ENCODE data around the gene COMMD1. TPM values are rescaled to one million over a fixed set of nuclear protein-coding genes. Genes with fewer than 3 reads are reported as not detected.

The COMMD1 gene
- total and polyA plus RNA-seq, 9 donors = 25.4 to 48.8 (median 33.3) TPM

GRCh38 chr2:62099050-62099449 is 193.6 kb downstream of the COMMD1 start:
- Histone ChIP-seq H3K36me3 (no peaks in the 10 kb centered on the region), H3K9me3 (no peaks in the 10 kb centered on the region), H3K4me3 (no peak overlapping the region), H3K27ac (no peak overlapping the region), H3K27me3 (no peaks in the 10 kb centered on the region), H3K4me1 (ENCODE audit: insufficient read depth) (no peaks in the 10 kb centered on the region)
- TF ChIP-seq POLR2A (IDR thresholded peaks at IDR 0.05) = no peak
- TF ChIP-seq, protein P1, sequence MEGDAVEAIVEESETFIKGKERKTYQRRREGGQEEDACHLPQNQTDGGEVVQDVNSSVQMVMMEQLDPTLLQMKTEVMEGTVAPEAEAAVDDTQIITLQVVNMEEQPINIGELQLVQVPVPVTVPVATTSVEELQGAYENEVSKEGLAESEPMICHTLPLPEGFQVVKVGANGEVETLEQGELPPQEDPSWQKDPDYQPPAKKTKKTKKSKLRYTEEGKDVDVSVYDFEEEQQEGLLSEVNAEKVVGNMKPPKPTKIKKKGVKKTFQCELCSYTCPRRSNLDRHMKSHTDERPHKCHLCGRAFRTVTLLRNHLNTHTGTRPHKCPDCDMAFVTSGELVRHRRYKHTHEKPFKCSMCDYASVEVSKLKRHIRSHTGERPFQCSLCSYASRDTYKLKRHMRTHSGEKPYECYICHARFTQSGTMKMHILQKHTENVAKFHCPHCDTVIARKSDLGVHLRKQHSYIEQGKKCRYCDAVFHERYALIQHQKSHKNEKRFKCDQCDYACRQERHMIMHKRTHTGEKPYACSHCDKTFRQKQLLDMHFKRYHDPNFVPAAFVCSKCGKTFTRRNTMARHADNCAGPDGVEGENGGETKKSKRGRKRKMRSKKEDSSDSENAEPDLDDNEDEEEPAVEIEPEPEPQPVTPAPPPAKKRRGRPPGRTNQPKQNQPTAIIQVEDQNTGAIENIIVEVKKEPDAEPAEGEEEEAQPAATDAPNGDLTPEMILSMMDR (IDR thresholded peaks at IDR 0.05) = no peak
- TF ChIP-seq EP300 (IDR thresholded peaks at IDR 0.05) = no peak
- 91 to 95% (median 94%) methylated on average over 4 of the region's 4 CpGs for WGBS, 3 donors
- intact Hi-C loops (cut with DNase I) = no loop called here
- DNase-seq = no peak

DNA sequence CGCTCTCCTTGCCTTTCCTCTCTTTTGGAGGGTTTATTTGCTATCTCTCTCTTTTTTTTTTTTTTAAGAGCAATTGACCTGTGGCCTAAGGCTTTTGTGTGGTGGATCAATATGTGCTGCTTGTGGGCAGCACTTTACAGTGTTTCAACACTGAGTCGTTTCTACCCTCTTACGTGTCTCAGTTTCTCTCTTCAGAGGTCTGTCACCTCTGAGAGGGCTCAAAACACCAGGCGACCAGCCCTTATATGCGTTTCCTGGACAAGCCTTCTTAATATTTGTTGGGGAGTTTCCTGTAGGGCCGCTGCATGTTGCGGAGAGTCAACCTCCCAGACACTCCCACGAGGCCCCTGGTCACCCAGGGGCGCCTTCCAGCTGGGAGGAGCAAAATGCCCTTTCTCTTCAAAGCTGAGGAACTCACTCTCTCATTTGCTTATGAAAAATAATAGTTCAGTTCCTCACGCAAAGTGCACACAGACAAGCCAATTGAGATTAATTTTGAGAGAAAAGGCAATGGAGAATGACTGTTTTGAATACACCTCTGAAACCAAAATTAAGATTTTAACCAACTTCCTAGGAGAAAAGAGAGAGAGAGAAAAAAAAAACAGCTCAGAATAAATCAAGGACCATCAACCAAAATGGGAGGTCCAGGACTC is 194.2 kb downstream of the COMMD1 start:
- Histone ChIP-seq H3K4me3 (no peak overlapping the region), H3K36me3 (no peaks in the 10 kb centered on the region), H3K4me1 (ENCODE audit: insufficient read depth) (no peaks in the 10 kb centered on the region), H3K27me3 (no peaks in the 10 kb centered on the region), H3K9me3 (no peaks in the 10 kb centered on the region), H3K27ac (no peak overlapping the region)
- intact Hi-C loops (cut with DNase I) = no loop called here
- no peak for DNase-seq
- TF ChIP-seq, protein P1 (IDR thresholded peaks at IDR 0.05) = no peak
- no peak for TF ChIP-seq EP300 (IDR thresholded peaks at IDR 0.05)
- no peak for TF ChIP-seq POLR2A (IDR thresholded peaks at IDR 0.05)
- WGBS, 3 donors = 75 to 81% (median 76%) methylated on average over 10 of the region's 10 CpGs

DNA sequence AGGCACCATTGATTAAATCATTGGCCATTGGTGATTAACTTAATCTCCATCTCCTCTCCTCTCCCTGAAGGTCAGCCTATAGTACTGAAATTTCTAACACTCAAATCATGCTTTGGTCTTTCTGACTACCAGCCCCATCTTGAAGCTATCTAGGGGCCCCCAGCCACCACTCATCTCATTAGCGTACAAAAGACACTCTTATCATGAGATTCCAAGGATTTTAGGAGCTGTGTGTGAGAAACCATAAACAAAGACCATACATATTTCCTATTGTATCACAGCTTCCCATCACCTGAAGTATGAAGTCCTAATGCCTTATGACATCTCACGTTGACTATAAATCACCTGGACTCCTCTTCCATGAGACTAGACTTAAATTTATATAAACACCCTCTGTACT is 196.4 kb downstream of the COMMD1 start:
- no peaks in the 10 kb centered on the region for H3K27me3 ChIP-seq
- DNase-seq = no peak
- H3K27ac ChIP-seq = no peak overlapping the region
- TF ChIP-seq, protein P1 (IDR thresholded peaks at IDR 0.05) = no peak
- TF ChIP-seq EP300 (IDR thresholded peaks at IDR 0.05) = no peak
- no peak for TF ChIP-seq POLR2A (IDR thresholded peaks at IDR 0.05)
- no peaks in the 10 kb centered on the region for H3K36me3 ChIP-seq
- WGBS, 3 donors = 92 to 99% (median 96%) methylated on average over 2 of the region's 2 CpGs
- H3K4me3 ChIP-seq = no peak overlapping the region
- H3K4me1 ChIP-seq (ENCODE audit: insufficient read depth) = no peaks in the 10 kb centered on the region
- intact Hi-C loops (cut with DNase I) = no loop called here
- H3K9me3 ChIP-seq = no peaks in the 10 kb centered on the region

GRCh38 chr2:62102402-62102920 is 197.0 kb downstream of the COMMD1 start:
- no peaks in the 10 kb centered on the region for H3K9me3 ChIP-seq
- no peaks in the 10 kb centered on the region for H3K4me1 ChIP-seq (ENCODE audit: insufficient read depth)
- 96 to 100% (median 97%) methylated on average over 1 of the region's 1 CpG for WGBS, 3 donors
- H3K27me3 ChIP-seq = no peaks in the 10 kb centered on the region
- intact Hi-C loops (cut with DNase I) = no loop called here
- no peak for DNase-seq
- no peaks in the 10 kb centered on the region for H3K36me3 ChIP-seq
- H3K4me3 ChIP-seq = no peak overlapping the region
- H3K27ac ChIP-seq = no peak overlapping the region
- TF ChIP-seq EP300 (IDR thresholded peaks at IDR 0.05) = no peak
- TF ChIP-seq POLR2A (IDR thresholded peaks at IDR 0.05) = no peak
- TF ChIP-seq, protein P1 (IDR thresholded peaks at IDR 0.05) = no peak

All from ovary (tissue), 9 donors.